Lung (tissue), 13 donors: Measurements from ENCODE around the gene PRDM15. TPM values are rescaled to one million over a fixed set of nuclear protein-coding genes. Genes with fewer than 3 reads are reported as not detected.

Source experiments
- ATAC-seq: fragments of 200-7000 bp; cut with Tn5 transposase; one replicate; pipeline ENCODE4 v1.9.1; 2020; ENCODE audit warnings: moderate number of reproducible peaks; ENCODE audit not compliant: insufficient read depth, low FRiP score
- DNase-seq, 3 donors: peaks; one replicate each; pipeline ENCODE4 v3.0.0-alpha.2; 2013 to 2017
- H3K27ac ChIP-seq, 2 donors: one replicate each; pipeline ENCODE4 v1.5.1; 2013; ENCODE audit warnings: mild to moderate bottlenecking in 2 of 2, moderate library complexity in 2 of 2, control low read depth in 1 of 2, inconsistent platforms in 1 of 2, low read depth in 1 of 2, low read length in 1 of 2
- H3K27me3 ChIP-seq, 3 donors: one replicate each; pipeline ENCODE4 v1.5.1; 2013; ENCODE audit warnings: low read length in 2 of 3; ENCODE audit not compliant: control insufficient read depth in 3 of 3, insufficient read depth in 3 of 3
- H3K36me3 ChIP-seq, 4 donors: one replicate each; pipeline ENCODE4 v1.5.1; 2013; ENCODE audit warnings: low read length in 4 of 4, mild to moderate bottlenecking in 1 of 4, moderate library complexity in 1 of 4; ENCODE audit not compliant: control insufficient read depth in 4 of 4, insufficient read depth in 4 of 4
- H3K4me1 ChIP-seq, 5 donors: one replicate each; pipeline ENCODE4 v1.5.1; 2013; ENCODE audit warnings: low read length in 5 of 5, mild to moderate bottlenecking in 2 of 5, moderate library complexity in 1 of 5; ENCODE audit not compliant: control insufficient read depth in 5 of 5, insufficient read depth in 5 of 5
- H3K4me3 ChIP-seq: one replicate; pipeline ENCODE4 v1.5.1; 2013; ENCODE audit warnings: mild to moderate bottlenecking, control low read depth, moderate library complexity
- H3K9ac ChIP-seq, 2 donors: one replicate each; pipeline ENCODE4 v1.5.1; 2013; ENCODE audit warnings: low read length in 2 of 2, control low read depth in 1 of 2; ENCODE audit not compliant: insufficient read depth in 1 of 2
- H3K9me3 ChIP-seq, 4 donors: one replicate each; pipeline ENCODE4 v1.5.1; 2013; ENCODE audit warnings: low read length in 3 of 4, mild to moderate bottlenecking in 1 of 4, moderate library complexity in 1 of 4; ENCODE audit not compliant: control insufficient read depth in 4 of 4, insufficient read depth in 3 of 4
- CTCF ChIP-seq: IDR thresholded peaks from 2 replicates; pipeline ENCODE4 v1.5.1; 2012; ENCODE audit warnings: mild to moderate bottlenecking; ENCODE audit errors: control extremely low read depth, extremely low read depth
- WGBS, 2 donors: extraction: QIAGEN DNeasy Blood & Tissue Kit; methylation state at CpG; one replicate each; pipeline ENCODE4 v1.1.7; 2013; 5-methylcytosine and 5-hydroxymethylcytosine counted together
- polyA plus RNA-seq, 2 donors: library from polyadenylated mRNA; stranded (reverse); fragments of 200-250 nt; gene quantifications; one replicate each; pipeline ENCODE4 v1.2.1, GENCODE V29; 2013
- small RNA-seq: library from RNA; depleted of rRNA; stranded (forward); fragments of <200 nt; gene quantifications from one replicate; pipeline ENCODE3, GENCODE V24; 2014; ENCODE audit warnings: low replicate concordance
- total RNA-seq, 2 donors: library from RNA; depleted of rRNA in 1 of 2; stranded (reverse); fragments of >200 nt in 1 of 2; gene quantifications; one replicate each; pipeline ENCODE4 v1.2.1, GENCODE V29; 2014 to 2021
- donor health status: control.
- donor health status: control.
- donor health status: Bipolar disorder and iron deficiency.
- donor health status: healthy.
- donor health status: DM: yes; HTN: yes; CAD: no.

Gene PRDM15
- total and polyA plus RNA-seq, 4 donors: 2.4 to 7.2 (median 4.1) TPM

- peaks cover 0 to 26% (median 4%) of the 10 kb centered on the region in 5 donors for H3K4me1 ChIP-seq
- TF ChIP-seq CTCF: no peak
- H3K9ac ChIP-seq: no peak overlapping the region
- DNase-seq: no peak
- no peaks in the 10 kb centered on the region for H3K9me3 ChIP-seq
- no peak overlapping the region for H3K27ac ChIP-seq
- no peak for ATAC-seq
- peaks cover 0 to 4% (median 3%) of the 10 kb centered on the region in 3 donors for H3K27me3 ChIP-seq
- H3K4me3 ChIP-seq: no peak overlapping the region
- peaks cover 0 to 4% (median 0%) of the 10 kb centered on the region in 4 donors for H3K36me3 ChIP-seq
- 73 to 85% methylated on average over 7 of the region's 7 CpGs for WGBS, 2 donors
Observed at GRCh38 chr21:41750051-41750450, 129.1 kb downstream of the PRDM15 start.

DNA sequence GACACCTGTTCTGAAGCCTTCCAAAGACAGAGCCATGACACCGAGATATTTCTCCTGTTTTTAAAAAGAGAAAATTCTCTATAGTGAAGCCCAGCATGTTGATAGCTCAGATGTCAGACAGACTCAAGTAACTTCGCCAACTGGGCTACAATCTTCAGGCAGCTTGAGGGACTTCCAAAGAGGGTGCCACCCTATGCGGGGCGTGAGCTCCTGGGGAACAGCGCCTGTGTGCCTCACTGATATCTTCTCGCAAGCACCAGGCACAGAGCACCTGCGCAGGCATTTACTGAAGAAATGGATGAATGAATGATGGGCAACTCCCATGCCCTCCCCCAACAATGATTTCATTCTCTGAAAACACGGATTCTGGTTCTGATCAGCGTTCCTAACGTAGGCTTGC, 129.9 kb downstream of the PRDM15 start:
- no peak overlapping the region for H3K4me3 ChIP-seq
- no peaks in the 10 kb centered on the region for H3K9me3 ChIP-seq
- ATAC-seq (no peak), DNase-seq (no peak)
- no peak overlapping the region for H3K27ac ChIP-seq
- TF ChIP-seq CTCF: no peak
- WGBS, 2 donors: 94 to 95% methylated on average over 10 of the region's 10 CpGs
- peaks cover 0 to 26% (median 4%) of the 10 kb centered on the region in 5 donors for H3K4me1 ChIP-seq
- H3K27me3 ChIP-seq: peaks cover 0 to 4% (median 3%) of the 10 kb centered on the region in 3 donors
- H3K9ac ChIP-seq: no peak overlapping the region
- no peaks in the 10 kb centered on the region for H3K36me3 ChIP-seq

Small RNA genes within 50 kb of the gene (small RNA-seq; reads per million reads assigned to genes)
- gene RF00334: not detected

Other genes with a start within 250 kb of the PRDM15 start
- gene RIPK4, start 112.3 kb downstream of the PRDM15 start, total RNA-seq: 10 to 100 TPM; 12.9 to 21.6 TPM
- 1 to 10 TPM; 5.0 to 5.3 TPM for gene RIPK4, start 112.3 kb downstream of the PRDM15 start, polyA plus RNA-seq
- gene C2CD2, start 74.7 kb upstream of the PRDM15 start, total RNA-seq: 10 to 100 TPM; 17.4 to 19.5 TPM
- gene C2CD2, start 74.7 kb upstream of the PRDM15 start, polyA plus RNA-seq: 1 to 10 TPM; 7.0 to 7.1 TPM
- 10 to 100 TPM; 10.6 to 15.4 TPM for gene ZBTB21, start 131.0 kb upstream of the PRDM15 start, total RNA-seq
- gene ZBTB21, start 131.0 kb upstream of the PRDM15 start, polyA plus RNA-seq: 1 to 10 TPM; 3.2 to 4.5 TPM
- gene UMODL1, start 192.0 kb upstream of the PRDM15 start, total RNA-seq: under 1 TPM in 1 of 2 donors, not detected in 1; 0.28 TPM
- under 1 TPM; 0.10 to 0.14 TPM for gene UMODL1, start 192.0 kb upstream of the PRDM15 start, polyA plus RNA-seq